Esophagus squamous epithelium (tissue), 4 donors: ENCODE data around the gene HAO2.

ENCODE experiments used
- POLR2A ChIP-seq, 4 donors: fragments of 450-650 bp; IDR thresholded peaks; one replicate each; pipeline ENCODE4 v1.6.1; 2017; ENCODE audit warnings: antibody characterized with exemption in 4 of 4, mild to moderate bottlenecking in 4 of 4, moderate library complexity in 3 of 4
- TF ChIP-seq, protein P1 (sequence below), 6 experiments: fragments of 450-650 bp in 4 of 6; fragments of 200-600 bp in 2 of 6; sonication (generic) in 2 of 6; IDR thresholded peaks; one replicate each; pipeline ENCODE4 v1.5.1; 2016 to 2019; ENCODE audit warnings: antibody characterized with exemption in 6 of 6, mild to moderate bottlenecking in 4 of 6, moderate library complexity in 4 of 6

GRCh38 chr1:119363162-119363561 is 5.4 kb upstream of the HAO2 start:
- no peak for TF ChIP-seq POLR2A (IDR thresholded peaks at IDR 0.05)
- TF ChIP-seq, protein P1, sequence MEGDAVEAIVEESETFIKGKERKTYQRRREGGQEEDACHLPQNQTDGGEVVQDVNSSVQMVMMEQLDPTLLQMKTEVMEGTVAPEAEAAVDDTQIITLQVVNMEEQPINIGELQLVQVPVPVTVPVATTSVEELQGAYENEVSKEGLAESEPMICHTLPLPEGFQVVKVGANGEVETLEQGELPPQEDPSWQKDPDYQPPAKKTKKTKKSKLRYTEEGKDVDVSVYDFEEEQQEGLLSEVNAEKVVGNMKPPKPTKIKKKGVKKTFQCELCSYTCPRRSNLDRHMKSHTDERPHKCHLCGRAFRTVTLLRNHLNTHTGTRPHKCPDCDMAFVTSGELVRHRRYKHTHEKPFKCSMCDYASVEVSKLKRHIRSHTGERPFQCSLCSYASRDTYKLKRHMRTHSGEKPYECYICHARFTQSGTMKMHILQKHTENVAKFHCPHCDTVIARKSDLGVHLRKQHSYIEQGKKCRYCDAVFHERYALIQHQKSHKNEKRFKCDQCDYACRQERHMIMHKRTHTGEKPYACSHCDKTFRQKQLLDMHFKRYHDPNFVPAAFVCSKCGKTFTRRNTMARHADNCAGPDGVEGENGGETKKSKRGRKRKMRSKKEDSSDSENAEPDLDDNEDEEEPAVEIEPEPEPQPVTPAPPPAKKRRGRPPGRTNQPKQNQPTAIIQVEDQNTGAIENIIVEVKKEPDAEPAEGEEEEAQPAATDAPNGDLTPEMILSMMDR (IDR thresholded peaks at IDR 0.05): no peak
